Neural crest cell (in vitro differentiated cells): ENCODE results near the gene INPPL1. TPM values are rescaled to one million over a fixed set of nuclear protein-coding genes. Genes with fewer than 3 reads are reported as not detected.
A peak's percentile ranks its signal among the peaks of the same experiment; 100 is the strongest.

ENCODE experiments used
- DNase-seq: peaks from one replicate; pipeline ENCODE4 v3.0.0; 2021; ENCODE audit warnings: low read depth, mixed read lengths, low spot score
- H3K27ac Mint-ChIP-seq: one replicate; pipeline ENCODE4 v1.8.0; 2021; ENCODE audit warnings: mild to moderate bottlenecking, mixed read lengths; ENCODE audit not compliant: unreplicated experiment
- H3K27me3 Mint-ChIP-seq: 2 replicates; pipeline ENCODE4 v1.8.0; 2021; ENCODE audit warnings: low read depth, mild to moderate bottlenecking, mixed read lengths
- H3K36me3 Mint-ChIP-seq: 2 replicates; pipeline ENCODE4 v1.8.0; 2021; ENCODE audit warnings: low read depth, mild to moderate bottlenecking, mixed read lengths
- H3K4me1 Mint-ChIP-seq: 2 replicates; pipeline ENCODE4 v1.8.0; 2021; ENCODE audit warnings: mixed read lengths
- H3K4me3 Mint-ChIP-seq: one replicate; pipeline ENCODE4 v1.8.0; 2021; ENCODE audit warnings: mild to moderate bottlenecking, mixed read lengths
- H3K9me3 Mint-ChIP-seq: 2 replicates; pipeline ENCODE4 v1.8.0; 2021; ENCODE audit warnings: mixed read lengths
- CTCF ChIP-seq: fragments of 200-600 bp; sonication (generic); conservative IDR thresholded peaks from 2 replicates; pipeline ENCODE4 v1.5.0; 2021; ENCODE audit warnings: antibody characterized with exemption, mild to moderate bottlenecking
- total RNA-seq: library from RNA; stranded (reverse); gene quantifications from 2 replicates; pipeline ENCODE4 v1.2.1, GENCODE V29; 2021

Gene INPPL1
- total RNA-seq, 1 donor from 2014 or later = 247 TPM

GRCh38 chr11:72222106-72222891, 2.3 kb upstream of the INPPL1 start:
- DNase-seq = no peak
- no peak for TF ChIP-seq CTCF
- peaks cover 27% of the 10 kb centered on the region for H3K4me1 Mint-ChIP-seq
- H3K4me3 Mint-ChIP-seq = peak overlapping the region; percentile 93
- H3K27ac Mint-ChIP-seq = peak overlapping the region; percentile 32
- H3K9me3 Mint-ChIP-seq = no peaks in the 10 kb centered on the region
- H3K27me3 Mint-ChIP-seq = peaks cover 12% of the 10 kb centered on the region
- no peaks in the 10 kb centered on the region for H3K36me3 Mint-ChIP-seq

- Mint-ChIP-seq H3K27me3 (peaks cover 7% of the 10 kb centered on the region), H3K9me3 (no peaks in the 10 kb centered on the region), H3K4me3 (peak overlapping the region; percentile 93), H3K36me3 (no peaks in the 10 kb centered on the region), H3K4me1 (peaks cover 27% of the 10 kb centered on the region), H3K27ac (peak overlapping the region; percentile 78)
- DNase-seq = peak; percentile 92
- no peak for TF ChIP-seq CTCF
Observed at GRCh38 chr11:72222907-72223614, 1.5 kb upstream of the INPPL1 start.

DNA sequence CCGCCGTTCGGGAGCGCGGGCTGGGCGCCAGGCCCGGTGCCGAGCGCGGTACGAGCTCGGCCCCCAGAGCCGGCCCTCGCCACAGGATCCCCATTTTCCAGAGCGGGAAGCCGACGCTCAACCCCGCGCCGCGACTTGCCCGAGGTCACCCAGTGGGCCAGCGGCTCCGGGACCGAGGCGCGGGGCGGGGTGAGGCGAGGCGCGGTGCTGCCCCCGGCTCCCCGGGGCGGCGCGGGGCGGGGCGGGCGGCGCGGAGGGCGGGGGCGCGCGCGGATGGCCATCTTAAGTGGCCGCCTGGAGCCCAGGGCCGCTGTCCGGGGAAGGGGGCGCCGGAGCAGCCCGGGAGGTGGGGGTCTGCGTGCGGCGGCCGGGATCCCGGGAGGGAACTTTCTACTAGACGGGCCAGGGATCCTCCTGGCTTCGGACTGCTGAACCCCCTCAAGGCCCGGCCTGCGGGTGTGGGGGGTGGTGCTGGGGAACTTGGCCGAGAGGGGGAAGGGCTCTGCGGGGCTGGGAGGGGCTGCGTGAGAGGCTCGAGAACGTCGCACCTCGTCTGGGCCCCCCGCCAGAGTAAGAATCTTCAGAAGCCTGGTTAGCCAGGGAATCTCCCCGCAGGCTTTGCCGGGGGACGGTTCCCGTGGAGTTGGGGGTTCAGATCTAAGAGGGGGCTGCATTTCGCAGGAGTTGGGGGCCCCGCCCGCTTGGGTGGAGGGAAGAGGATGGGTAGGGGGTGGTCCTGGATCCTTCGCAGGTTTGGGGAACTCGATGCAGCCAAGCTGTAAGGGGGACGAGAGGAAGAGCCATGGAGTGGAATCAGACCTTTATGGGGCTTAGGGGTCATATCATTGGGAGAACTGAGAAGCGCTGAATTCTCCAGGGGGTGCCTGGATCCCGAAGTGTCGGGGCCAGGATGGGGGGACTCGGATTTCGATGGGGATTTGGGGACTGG, 678 bp upstream of the INPPL1 start:
- peak overlapping the region; percentile 97 for H3K27ac Mint-ChIP-seq
- H3K4me3 Mint-ChIP-seq = peak overlapping the region; percentile 98
- peaks cover 27% of the 10 kb centered on the region for H3K4me1 Mint-ChIP-seq
- TF ChIP-seq CTCF = no peak
- DNase-seq = peak; percentile 59
- H3K27me3 Mint-ChIP-seq = peaks cover under 1% of the 10 kb centered on the region
- H3K36me3 Mint-ChIP-seq = no peaks in the 10 kb centered on the region
- no peaks in the 10 kb centered on the region for H3K9me3 Mint-ChIP-seq

GRCh38 chr11:72225411-72225951, 914 bp downstream of the INPPL1 start:
- H3K27ac Mint-ChIP-seq = peak overlapping the region; percentile 94
- no peaks in the 10 kb centered on the region for H3K27me3 Mint-ChIP-seq
- peaks cover 6% of the 10 kb centered on the region for H3K36me3 Mint-ChIP-seq
- no peak for DNase-seq
- H3K4me1 Mint-ChIP-seq = peaks cover 33% of the 10 kb centered on the region
- H3K9me3 Mint-ChIP-seq = no peaks in the 10 kb centered on the region
- TF ChIP-seq CTCF = no peak
- peak overlapping the region; percentile 96 for H3K4me3 Mint-ChIP-seq

DNA sequence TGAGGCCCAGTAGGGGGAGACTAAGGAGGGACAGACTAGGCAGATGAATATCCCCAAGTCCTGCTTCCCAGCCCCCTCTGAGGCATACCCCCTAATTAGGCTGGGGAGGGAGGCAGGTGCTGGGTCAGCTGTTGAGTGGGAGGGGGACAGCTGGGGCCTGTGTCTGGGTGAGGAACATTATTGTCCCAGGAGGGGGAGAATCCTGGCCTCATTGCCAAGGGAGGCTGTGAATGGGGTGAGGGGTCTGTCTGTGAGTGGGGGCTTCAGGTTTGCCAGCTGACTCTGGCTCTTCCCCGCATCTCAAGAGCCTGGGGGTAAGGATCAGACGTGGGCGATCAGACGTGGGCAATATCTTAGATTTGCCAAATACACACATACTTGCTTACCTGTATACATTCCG, 2.1 kb downstream of the INPPL1 start:
- TF ChIP-seq CTCF = no peak
- H3K27ac Mint-ChIP-seq = no peak overlapping the region
- H3K9me3 Mint-ChIP-seq = no peaks in the 10 kb centered on the region
- DNase-seq = no peak
- H3K27me3 Mint-ChIP-seq = no peaks in the 10 kb centered on the region
- peaks cover 33% of the 10 kb centered on the region for H3K4me1 Mint-ChIP-seq
- H3K36me3 Mint-ChIP-seq = peaks cover 9% of the 10 kb centered on the region
- peak overlapping the region; percentile 96 for H3K4me3 Mint-ChIP-seq
